Mesenteric fat pad (tissue), 1 donor: Measurements from ENCODE around the gene WDR43. TPM values are rescaled to one million over a fixed set of nuclear protein-coding genes. Genes with fewer than 3 reads are reported as not detected.
A peak's percentile ranks its signal among the peaks of the same experiment; 100 is the strongest.

ENCODE experiments used
- DNase-seq: peaks from one replicate; pipeline ENCODE4 v3.0.0-alpha.2; 2020; ENCODE audit warnings: low spot score
- long read RNA-seq: library from polyadenylated mRNA; unstranded; transcript quantifications from one replicate; pipeline ENCODE4 v2.0.0, GENCODE V29; 2020
- total RNA-seq: library from RNA; stranded (reverse); fragmentation: NEBNext Ultra II Directional; extraction: Animal tissue kit (Norgen Biotek cat#: 25700); gene quantifications from one replicate; pipeline ENCODE4 v1.2.1, GENCODE V29; 2021
- donor health status: DM: yes; HTN: yes; CAD: no.

The WDR43 gene, protein sequence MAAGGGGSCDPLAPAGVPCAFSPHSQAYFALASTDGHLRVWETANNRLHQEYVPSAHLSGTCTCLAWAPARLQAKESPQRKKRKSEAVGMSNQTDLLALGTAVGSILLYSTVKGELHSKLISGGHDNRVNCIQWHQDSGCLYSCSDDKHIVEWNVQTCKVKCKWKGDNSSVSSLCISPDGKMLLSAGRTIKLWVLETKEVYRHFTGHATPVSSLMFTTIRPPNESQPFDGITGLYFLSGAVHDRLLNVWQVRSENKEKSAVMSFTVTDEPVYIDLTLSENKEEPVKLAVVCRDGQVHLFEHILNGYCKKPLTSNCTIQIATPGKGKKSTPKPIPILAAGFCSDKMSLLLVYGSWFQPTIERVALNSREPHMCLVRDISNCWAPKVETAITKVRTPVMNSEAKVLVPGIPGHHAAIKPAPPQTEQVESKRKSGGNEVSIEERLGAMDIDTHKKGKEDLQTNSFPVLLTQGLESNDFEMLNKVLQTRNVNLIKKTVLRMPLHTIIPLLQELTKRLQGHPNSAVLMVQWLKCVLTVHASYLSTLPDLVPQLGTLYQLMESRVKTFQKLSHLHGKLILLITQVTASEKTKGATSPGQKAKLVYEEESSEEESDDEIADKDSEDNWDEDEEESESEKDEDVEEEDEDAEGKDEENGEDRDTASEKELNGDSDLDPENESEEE
- total RNA-seq = 98.8 TPM
- long read RNA-seq, transcript WDR43-202 (18 exons, 3,533 nt) = major isoform, 60 of 96 reads
- long read RNA-seq, partial matches to known transcripts = 24 of 96 reads
- long read RNA-seq, other reads (novel, unspliced or antisense) = 12 of 96 reads

DNA sequence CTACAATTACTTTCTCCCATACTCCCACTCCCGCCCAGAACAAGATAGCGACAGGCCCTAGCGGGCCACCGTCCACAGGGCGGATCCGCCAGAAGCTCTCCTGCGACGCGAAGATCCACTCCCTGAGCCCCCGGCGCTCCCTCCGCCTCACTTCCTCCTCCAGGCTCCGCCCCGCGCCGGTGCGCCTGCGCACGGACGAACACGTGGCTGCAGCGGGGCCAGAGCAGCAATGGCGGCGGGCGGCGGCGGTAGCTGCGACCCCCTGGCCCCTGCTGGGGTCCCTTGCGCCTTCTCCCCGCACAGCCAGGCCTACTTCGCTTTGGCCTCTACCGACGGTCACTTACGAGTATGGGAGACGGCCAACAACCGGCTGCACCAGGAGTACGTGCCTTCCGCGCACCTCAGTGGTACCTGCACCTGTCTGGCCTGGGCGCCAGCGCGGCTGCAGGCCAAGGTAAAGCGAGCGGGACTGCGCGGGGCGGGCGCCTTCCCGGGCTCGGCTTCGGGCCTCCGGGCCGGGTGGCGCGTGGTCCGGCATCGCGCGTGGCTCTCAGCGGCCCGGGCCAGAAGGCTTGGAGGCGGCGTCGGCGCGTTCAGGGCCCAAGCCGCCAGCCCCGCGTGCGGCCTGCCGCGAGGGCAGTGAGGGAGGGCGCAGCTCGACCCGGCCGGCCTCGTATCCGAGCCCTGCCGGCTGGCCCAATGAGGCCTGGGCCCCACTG, at the start of gene WDR43:
Gene WDR43, plus strand, starts transcription at position 198 of the 719 bp plus-strand sequence. Its CDS starts 32 bp downstream, at position 230.
- DNase-seq = peak; percentile 99

DNA sequence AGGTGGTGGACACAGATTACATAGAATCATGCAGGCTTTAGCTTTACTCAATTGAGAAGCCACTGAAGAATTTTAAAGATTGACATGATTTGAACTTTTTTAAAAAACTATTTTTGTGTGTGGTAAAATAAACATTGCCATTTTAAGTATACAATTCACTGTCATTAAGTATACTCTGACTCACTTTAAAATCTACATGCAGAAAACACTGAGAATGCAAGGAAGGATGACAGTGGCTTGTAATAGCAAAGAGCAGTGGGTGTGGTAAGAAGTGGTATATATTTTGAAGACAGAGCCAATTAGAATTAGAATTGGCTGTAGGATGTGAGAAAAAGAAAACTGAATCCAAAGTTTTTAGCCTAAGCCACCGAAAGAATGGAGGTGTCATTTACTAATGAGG, 39.3 kb upstream of the WDR43 start:
- DNase-seq = no peak

DNA sequence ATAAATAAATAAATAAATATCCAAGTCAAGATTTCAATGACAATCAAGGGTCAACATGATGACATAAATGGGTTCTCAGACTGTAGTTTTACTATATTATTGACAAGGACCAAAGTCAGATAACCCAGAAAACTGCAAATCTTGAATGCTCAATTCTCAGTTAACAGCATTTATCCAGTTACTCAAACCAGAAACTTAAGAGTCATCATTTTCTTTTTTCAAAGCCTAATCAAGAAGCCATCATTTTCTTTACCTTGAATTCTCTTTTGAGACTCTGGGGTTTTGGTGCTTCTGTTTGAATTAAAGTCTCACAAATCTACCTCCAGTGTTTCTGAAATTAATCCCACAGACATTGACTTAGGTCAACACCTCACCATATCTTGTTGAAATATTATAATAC, 38.5 kb upstream of the WDR43 start:
- DNase-seq = no peak

DNA sequence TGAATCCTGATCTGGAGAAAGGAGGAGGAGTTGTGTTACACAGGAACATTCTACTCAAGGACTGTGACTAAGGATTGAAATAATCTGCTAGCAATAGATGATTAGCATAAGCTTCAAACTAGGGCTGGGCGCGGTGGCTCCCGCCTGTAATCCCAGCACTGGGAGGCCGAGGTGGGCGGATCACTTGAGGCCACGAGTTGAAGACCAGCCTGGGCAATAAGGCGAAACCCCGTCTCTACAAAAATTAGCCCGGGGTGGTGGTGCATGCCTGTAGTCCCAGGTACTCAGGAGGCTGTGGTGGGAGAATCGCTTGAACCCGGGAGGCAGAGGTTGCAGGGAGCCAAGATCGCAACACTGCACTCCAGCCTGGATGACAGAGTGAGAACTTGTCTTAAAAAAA, 25.9 kb upstream of the WDR43 start:
- no peak for DNase-seq

DNA sequence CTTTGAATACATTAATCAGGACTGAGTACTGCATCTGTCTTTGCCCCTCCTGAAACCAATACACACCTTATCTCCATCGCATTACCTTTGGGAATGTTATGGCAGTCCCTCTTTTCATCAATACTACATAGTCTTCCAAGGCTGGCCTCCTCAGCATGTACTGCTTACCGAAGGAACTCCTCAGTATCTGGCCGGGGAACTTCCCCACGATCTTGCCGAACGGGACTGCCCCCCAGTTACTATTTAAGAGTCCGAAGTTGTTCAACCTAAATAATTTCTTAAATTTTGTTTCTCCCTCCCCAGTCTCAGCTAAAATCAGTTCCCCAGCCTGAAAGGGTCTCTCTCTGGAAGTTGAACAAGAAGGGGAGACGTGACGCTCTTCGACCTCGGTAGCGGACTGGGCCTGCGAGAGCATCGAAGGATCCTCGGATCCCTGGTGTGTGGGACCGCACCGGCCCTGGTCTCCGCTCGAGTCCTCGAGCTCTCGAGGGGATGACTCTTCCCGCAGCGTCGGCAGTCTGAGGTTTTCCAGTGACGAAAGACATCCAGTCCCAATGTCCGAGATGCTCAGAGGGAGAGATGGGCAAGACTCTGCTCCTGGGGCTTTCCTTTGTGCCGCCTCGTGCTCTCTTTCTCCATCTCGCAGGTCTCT, 24.8 kb upstream of the WDR43 start:
- no peak for DNase-seq

DNA sequence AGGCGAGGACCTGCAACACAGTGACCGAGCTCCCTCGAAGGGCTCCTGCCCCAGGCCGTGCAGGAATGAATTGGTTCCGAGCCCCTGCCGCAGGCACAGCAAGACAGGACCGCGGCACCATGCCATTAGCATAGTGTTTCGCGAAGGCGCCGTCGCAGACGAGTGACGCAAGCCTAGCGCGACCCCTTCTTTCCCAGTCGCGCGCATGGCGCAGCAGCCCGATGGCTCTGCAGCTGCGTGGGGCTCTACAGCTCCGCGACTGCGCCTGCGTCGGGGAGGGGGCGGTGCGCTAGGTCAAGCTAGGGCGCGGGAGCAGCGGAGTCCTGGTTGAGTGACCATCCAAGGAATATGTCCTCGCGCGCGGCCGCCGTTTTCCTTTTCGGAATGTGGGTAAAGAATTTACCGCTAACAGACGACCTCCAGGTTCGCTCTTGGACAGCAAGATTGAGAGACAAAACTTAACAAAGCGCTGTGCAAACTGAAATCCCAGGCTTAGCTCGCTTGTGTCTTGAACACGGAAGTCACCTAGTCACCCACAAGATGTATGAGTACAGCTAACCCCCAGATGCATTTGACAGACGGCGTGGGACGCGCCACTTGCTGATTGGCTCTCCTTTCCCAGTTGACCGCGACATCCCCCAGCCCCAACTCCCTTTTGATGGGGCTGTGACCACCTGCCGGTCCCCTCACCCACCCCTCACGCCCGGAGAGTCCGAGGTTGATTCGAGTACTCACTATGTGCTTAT, 24.1 kb upstream of the WDR43 start, which contains the start of gene TRMT61B:
Gene TRMT61B, minus strand, starts transcription at position 164 of the 746 bp plus-strand sequence. Its CDS starts 32 bp downstream, at position 132.
- peak; percentile 98 for DNase-seq

DNA sequence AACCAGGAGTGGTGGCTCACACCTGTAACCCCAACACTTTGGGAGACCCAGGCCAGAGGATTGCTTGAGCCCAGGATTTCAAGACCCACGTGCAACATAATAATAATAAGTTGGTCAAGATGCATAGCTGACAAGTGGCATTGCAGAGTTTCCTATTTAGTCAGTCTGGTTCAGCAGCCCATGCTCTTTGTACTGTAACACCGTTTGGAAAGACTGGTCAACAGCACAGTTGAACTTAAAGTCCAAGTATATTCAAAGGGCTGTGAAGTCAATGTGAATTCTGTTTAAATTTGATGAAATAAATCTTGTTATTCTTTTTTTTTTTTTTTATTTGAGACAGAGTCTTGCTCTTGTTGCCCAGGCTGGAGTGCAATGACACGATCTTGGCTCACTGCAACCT, 22.8 kb upstream of the WDR43 start:
- DNase-seq = no peak

DNA sequence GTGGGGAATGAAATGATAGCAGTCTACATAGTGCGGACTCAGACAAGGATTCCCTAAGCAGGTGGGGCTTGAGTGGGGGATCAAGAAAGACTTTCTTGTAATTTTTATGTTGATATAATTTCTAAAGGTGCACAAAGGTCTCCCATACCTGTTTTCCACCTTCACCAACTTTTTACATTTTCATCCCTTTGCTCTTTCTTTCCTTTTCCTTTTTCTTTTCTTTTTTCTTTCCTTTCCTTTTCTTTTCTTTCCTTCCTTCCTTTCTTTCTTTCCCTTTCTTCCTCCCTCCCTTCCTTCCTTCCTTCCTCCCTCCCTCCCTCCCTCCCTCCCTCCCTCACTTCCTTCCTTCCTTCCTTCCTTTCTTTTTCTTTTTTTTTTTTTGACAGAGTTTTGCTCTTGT, 14.3 kb upstream of the WDR43 start:
- DNase-seq = no peak

DNA sequence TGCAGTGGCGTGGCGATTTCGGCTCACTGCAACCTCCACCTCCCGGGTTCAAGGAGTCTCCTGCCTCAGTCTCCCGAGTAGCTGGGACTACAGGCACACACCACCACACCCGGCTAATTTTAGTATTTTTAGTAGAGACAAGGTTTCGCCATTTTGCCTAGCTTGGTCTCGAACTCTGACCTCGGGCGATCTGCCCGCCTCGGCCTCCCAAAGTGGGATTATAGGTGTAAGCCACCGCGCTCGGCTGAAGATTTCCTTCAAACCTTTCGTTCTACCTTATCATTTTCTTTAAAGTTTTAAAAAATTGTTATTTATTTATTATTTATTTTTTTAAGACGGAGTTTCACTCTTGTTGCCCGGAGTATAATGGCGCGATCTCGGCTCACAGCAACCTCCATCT, 979 bp upstream of the WDR43 start:
- no peak for DNase-seq

DNA sequence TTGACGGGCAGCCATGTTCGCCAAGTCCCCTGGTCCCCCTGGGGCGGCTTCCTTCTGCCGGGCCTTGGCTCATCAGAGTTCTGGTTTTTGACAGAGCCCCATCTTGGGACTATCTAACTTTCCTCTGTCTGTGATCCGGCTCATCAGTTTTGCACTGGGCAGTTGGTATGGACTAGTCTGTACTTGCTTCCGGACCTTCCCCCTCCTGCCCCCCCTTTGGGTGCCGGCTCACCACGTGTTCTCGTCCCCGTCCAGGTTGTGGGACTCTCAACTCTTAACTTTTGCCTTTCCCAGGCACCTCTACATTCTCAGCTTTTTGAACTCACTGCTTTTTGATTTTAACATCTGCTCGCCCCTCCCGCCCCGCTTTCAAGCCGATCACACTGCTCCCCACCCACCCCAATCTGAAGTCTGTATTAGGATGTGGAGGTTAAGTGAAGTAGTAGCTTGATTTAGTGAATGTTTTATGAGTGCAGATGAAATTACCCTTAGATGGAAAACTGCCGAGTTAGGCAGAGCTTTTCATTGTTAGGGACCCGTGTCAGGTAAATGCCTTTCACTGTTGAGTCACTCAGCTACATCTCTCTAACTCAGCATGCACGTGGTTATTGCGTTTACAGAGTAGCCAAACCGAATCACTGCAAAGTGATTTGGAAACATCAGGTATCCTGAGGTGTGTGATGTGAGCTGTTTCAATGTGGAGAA, 874 bp downstream of the WDR43 start:
- no peak for DNase-seq

DNA sequence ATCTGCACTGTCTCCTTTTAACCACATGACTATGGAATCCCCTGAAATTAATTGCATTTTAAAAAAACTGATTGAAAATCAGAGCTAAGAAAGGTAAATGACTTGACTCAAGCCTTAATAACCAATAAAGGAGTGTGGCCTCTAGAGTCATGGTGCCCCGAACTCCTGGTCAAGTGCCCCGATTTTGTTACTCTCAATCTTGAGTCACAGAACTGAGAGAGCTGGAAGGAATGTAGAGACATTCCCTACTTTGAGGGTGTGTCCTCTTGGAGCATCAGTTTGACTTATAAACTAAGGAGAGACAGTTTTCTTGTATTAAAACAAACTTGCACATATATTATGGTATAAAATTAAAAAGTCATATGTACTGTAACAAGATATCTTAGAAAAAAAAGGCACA, 2.4 kb downstream of the WDR43 start:
- DNase-seq = no peak

DNA sequence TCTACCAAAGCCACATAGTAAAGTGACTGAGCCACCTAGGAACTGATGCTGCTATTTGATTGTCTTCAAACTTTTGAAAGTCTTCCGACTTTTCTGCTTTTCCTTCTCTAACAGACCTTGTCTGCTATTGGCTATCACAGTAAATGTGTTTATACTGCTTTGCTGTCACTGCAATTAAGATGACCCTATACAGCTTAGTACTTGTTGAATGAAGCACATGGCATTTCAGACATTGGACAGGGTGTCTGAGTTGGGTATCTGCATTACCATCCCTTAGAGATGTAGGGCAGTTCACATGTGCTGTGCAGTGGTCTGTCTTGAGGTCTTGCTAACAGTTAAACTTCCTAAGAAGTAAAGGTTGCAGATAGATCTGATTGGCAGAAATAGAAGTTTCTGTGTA, 3.6 kb downstream of the WDR43 start:
- DNase-seq = no peak

DNA sequence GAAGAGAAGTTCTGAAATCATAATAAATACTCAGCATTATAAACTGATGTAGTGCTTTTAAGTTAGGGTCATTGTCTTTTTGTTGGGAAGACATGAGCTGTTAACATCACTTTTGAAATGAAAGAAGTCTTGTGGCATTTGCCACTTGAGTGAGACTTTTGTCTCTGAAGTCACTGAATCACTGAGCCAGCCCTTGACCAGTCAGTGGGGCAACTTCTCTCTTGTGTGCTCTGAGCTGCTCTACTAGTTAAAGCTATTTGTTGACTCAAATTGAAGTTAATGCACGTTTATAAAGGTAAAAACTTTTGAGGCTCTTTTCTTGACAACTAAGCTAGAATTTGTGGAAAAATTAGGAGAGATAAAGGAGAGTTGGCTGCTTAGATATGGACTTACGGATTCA, 6.7 kb downstream of the WDR43 start:
- DNase-seq = no peak

DNA sequence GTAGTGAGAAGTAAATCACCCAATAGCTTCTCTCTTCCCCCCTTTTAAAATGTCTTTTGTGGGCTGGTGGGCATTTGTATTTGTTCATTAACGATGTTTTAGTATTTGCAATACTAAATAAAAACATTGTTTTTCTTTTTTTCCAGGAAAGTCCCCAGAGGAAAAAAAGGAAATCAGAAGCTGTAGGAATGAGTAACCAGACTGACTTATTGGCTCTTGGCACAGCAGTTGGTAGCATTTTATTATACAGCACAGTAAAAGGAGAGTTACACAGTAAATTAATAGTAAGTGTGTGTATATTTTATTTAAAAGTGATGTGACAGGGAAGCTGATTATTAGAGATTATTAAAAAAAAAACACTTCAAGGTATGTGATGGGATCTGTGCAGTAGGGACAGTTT, 7.4 kb downstream of the WDR43 start:
- DNase-seq = no peak

DNA sequence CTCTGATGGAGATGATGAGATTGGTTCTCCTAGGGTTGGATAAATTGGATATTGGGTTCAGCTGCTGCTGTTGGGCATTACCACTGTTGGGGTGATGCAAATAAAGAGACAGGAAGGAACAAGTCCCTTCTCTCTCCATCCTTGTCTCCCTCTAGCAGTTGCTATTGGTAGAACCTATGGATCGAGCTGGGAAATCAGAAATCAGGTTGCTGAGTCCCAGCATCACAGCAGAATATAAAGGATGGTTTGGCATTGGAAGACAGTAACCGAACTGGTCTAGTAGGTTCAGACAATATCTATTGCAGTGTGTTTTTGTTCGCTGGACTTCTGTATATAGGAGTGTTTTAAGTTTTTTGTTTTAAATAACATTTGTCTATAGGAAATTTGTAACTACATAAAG, 8.1 kb downstream of the WDR43 start:
- DNase-seq = no peak

DNA sequence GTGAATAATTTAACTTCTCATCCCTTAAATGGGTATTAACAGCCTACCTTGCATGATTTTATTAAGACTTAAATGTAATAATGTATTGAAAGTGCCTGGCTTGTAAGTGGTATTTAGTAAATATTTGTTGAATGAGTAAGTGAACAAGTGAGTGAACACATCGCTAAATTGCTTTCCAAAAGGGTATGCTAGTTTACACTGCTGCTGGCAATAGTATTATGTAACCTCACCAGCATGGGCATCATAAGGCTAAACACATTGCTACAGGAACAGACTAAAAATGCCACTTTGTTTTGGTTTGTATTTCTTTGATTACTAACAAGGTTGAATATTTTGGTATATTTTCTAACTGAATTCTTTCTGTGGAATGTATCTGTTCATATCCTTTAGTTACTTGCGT, 9.8 kb downstream of the WDR43 start:
- no peak for DNase-seq

DNA sequence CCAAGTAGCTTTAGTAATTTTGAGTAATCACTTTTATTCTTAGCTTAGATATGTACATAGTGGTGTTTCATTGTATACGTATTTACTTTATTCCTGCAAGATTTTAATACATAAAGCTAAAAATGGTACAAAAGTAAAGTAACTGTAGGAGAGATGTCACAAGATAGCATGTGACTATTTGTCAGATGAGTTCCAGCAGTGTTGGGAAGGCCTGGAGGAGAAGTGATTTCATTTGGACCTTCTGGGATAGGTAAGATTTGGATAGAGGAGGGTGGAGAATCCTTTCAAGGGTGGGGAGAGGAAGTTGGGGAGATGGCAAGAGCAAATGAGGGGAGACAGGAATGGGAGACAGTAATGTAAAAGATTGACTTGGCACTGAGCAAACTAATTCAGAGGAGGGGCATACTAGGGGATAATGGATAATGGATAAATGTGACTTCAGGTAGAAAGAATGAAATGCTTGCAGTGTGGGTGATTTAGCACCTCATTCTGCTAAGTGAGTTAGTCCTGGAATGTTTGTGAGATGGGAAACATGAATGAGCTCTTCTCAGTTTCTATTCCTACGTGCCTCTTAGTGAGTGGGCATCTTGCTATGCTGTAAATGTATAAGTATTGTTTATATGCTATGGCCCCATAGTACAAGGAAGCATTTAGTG, 10.5 kb downstream of the WDR43 start:
- no peak for DNase-seq

DNA sequence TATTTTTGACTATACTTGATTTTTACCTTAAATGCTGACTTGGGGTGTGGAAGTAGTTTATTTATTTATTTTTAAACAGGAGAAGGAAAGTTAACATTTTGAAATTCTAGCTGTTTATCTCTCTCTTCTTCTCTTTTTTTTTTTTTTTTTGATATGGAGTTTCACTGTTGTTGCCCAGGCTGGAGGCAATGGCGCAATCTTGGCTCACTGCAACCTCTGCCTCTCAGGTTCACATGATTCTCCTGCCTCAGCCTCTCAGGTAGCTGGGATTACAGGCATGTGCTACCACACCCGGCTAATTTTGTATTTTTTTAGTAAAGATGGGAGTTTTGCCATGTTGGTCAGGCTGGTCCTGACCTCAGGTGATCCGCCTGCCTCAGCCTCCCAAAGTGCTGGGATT, 11.1 kb downstream of the WDR43 start:
- no peak for DNase-seq

DNA sequence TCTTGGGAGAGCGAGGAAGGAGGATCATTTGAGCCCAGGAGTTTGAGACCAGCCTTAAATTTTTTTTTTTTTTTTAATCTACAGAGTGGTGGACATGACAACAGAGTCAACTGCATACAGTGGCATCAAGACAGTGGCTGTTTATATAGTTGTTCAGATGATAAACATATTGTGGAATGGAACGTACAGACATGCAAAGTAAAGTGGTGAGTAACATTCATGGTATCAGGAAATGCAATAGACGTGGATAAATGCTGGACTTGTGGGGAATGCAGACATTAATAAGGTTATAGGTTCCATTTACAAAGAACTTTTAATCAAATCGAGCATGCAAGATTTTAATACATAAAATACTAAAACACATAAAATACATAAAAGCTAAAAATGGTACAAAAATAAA, 11.9 kb downstream of the WDR43 start:
- no peak for DNase-seq
